NCI-H69 (cell line): ENCODE measurements around the gene H2BK1.

ENCODE experiments used
- DNase-seq: peaks from one replicate; lab custom pipeline; 2025; lab: John Stamatoyannopoulos, UW

The H2BK1 gene

DNA sequence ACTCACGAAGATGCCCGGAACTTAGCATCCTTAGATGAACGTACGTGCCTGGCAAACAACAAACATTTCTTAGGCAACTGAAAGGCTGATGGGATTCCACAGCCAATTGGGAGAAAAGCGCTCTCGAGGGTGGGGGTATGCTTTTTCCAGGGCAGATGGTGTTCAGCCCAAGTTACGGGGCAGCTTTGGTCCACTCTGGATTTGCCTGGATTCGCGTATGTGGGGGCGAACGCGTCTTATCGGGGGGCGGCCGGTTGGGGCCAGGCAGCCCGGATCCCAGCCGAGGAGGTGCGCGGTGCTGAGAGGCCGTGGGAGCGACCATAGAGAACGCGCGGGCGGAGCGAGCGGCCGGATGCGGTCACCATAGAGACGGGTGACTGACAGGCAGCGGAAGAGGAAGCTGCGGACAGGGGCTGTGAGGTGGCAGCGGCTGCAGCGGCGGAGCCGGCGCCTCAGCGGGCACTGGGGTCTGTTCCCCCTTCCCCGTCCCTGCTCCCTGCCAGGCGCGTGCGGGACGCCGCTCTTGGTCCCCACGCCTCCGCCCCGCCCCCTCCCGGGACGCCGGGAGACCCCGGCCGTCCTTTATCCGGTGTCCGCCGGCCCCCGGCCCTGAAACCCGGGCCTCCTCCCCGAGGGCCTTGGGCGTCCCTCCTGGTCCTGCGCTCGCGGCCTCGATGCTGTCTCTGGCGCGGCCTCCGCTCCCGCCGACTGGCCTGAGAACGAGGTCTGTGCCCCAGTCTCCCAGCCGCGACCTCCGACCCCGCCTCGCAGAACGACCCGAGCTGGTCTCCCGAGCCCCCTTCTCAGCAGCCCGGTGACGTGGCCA, 22.0 kb upstream of the H2BK1 start, which contains the start of gene CHPF2:
Gene CHPF2 (plus strand): TSS at position 393 of the 826 bp plus-strand sequence. CDS start 1,529 bp downstream, outside the sequence.
- peak; percentile 93 for DNase-seq

DNA sequence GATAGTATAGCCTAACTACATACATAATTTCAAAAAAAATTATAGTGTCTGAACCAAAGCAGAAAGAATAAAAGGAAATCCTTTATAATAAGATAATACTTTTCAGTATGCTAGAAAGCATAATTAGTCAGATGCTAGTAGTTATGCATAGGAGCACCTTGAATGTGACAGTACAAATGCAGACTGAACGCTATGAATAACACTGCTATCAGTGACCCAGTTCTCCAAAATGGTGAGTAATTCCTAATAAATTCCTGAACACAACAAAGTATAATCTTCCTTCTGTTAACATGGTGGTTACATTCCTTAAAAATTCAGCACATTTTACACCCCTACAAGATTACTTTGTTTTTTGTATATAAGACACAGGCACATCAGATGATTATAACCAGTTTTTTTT, 20.8 kb upstream of the H2BK1 start:
- DNase-seq, result no peak

DNA sequence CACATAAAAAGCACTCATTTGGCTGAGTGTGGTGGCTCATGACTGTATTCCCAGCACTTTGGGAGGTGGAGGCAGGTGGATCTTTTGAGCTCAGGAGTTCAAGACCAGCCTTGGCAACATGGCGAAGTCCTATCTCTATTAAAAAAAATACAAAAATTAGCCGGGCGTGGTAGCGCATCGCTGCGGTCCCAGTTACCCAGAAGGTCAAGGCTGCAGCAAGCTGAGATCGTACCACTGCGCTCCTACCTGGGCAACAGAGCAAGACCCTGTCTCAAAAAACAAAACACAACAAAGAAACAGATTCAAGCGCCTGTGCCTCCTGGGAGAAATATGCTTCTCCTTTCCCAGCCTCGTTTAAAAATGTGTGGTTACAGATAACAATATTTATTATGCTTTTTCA, 19.0 kb upstream of the H2BK1 start:
- no peak for DNase-seq

DNA sequence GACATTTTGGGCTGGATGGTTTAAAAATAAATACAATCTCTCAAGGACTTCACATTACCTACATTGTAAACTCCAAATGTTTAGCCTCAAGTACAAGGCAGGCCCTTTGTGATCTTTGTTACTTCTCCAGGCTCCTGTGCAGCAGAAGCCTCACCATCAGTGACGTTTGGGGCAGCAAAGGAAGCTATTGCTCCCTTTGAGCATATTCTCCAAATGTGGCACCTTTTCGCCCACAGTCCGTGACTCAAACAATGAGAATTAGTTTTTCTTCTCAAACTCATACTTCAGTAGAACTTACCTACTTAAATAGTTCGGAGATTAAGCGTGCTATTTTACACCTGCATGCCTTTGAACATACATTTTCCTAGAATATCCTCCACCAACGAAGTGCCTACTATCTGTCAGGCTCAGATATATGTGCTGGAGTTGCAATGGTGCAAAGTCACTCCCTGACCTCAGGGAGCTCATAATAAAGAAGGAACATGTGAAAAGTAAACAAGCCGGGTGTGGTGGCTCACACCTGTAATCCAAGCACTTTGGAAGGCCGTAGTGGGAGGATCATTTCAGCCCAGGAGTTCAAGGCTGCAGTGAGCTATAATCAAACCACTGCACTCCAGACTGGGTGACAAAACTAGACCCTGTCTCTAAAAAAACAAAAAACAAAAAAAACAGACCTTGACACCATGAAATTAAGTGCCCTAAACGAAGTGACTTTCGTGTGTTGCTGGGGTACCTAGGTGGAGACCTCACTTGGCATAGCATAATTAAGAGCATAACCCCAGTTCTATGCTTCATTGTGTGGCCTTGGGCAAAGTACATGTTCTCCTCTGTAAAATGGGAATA, 18.0 kb upstream of the H2BK1 start:
- DNase-seq, result peak; percentile 31

DNA sequence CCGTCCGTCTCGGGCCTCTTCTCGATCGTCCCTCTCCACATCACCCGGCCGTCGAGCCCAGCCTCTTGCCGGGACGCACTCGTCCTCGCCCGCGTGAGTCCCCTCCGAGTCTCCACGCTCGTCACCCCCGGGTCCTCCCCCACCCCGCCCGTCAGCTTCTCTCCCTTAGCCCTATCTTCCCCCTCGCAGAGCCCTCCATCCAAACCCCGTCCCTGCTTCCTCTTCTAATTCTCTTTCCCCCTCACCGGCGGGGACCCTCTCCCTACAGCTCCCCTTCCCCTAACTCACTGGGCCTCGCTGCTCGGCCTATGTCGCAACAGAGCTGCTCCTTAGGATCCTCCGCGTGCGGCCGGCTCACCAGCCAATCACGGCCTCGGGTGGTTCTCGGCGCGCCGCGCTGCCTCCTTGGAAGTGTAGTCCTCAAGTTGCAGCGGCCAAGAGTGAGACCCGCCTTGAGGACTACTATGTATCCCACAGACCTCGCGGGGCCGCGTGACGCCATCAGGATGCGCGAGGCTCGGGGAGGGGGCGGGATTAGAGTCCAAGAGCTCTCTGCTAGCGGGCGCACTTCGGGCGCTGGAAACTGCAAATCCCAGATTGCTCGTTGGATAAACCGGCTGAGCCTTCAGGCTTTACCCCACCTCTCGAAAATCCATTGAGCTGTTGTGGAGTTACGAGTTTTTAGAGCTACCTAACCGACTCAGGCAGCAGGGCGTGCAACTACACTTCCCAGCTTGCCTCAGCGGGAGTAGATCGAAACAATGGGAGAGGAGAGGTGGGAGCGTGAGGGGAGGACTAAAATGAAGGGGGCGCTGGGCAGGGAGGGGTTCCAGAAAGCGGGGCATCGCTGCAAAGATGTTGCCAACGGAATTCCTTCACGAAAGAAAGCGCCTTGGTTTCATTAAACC, 16.8 kb upstream of the H2BK1 start, which contains the start of gene ABCF2:
Gene ABCF2 (minus strand): TSS at position 331 of the 908 bp plus-strand sequence. CDS start 747 bp downstream, outside the sequence.
- peak; percentile 99 for DNase-seq

DNA sequence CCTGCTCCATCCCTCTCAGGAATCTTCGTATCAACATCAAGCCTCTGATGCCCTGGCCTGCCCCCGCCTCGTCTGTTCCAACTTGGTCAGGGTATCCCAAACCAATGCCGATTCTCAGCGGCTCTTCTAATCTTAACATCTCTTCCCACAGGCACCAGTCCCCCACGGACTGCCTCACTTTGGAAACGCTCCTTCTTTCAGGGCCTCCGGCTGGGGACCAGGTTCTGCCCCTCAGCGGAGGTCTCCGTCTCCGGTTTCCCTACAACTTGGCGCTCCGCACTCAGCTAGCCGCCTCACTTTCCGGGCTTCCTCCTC, 16.2 kb upstream of the H2BK1 start:
- no peak for DNase-seq

DNA sequence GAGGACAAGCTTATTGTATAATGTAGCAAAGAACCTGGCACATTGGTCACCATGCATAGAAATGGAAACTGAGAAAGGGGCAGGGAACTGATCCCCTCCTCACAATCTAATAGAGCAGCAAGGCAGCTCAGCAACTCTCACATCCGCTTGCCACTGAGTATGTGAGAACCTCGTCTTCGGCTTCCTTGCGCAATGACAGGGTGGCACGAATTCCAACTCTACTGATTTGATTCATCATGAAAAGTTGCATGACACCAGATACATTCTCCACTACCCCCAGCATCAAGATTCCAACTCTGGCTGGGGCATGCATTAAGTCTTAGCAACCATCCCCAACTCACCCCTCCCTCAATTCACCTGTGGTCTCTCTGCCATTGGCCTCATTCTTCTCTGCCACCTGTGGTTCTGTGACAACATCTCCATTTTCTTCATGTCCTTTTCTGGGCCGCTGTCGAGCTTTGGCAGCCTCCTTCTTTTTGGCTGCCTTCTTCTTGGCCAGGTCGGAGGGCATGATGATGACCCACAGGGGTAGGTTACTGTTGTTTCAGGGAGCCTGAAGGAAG, 15.7 kb upstream of the H2BK1 start:
- no peak for DNase-seq

DNA sequence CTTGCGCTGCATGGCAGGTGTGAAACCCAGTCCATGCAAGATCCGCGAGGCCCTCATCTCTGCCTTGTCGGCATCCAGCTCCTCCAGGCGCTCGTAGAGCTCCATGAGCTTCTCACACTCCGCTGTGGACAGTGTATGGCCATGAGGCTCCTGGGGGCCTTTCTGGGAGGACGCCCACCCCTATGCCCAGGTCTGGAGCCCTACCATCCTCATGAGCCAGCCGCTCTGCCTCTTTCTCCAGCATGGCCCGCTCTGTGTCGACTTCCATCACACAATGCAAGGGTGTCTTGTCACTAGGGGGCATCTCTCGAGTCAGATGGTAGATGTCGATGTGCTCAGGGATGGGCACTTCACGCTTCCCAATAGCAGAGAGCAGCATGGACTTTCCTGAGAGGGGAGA, 13.4 kb upstream of the H2BK1 start:
- no peak for DNase-seq

DNA sequence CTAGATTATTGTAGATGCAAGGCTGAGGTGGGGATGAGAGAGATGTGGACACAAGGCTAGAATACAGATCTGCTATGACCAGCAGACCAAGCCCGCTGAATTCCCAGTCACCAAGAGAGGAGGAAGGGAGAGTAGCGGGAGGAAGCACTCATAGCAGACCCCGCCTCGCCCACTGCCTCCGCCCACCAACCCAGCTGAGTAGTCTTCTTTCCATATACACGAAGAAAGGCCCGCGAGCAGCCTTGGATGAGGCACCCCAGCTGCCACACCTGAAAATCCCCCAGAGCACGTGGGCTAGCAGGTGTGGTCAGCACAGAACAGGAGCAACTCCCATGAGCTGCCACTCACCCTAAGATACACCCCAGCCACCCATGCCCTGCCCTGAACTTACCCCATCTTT, 7.9 kb upstream of the H2BK1 start:
- DNase-seq, result no peak

DNA sequence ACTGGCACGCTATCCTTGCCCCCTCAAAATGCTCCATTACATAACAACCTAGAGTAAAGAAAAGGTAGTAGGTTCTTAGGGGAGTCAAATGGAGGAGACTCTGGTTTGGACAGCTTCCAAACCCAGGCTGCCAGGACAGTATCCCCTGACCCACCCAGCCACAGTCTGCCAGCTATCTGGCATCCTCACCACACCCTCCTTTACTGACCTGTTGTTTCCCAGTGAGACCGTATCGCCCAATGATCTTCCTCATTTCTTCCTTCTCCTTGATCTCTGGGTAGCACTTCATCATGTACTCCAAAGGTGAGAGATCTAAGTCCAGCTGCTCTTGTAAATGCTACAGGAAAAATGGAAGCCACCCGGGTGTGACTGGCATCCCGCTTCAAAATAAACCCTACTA, 5.1 kb upstream of the H2BK1 start:
- no peak for DNase-seq

DNA sequence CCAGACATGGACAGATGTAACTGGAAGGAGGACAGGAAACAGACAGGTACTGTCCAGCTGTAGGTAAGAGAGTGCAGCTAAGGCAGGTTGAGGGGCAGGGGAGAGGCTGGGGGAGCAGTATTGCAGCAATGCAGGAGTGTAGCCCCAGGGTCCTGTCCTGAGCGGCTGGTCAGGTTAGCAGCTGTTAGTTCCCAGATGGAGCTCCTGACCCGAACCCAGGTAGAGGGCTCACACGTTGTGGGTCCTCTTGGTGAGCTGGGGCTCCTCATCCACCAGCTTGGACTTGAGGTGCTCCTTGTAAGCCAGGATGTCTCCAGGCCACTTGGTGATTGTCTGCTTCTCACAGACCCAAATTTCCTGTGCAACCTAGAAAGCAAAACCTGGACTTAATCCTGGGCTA, 3.5 kb upstream of the H2BK1 start:
- DNase-seq, result no peak

DNA sequence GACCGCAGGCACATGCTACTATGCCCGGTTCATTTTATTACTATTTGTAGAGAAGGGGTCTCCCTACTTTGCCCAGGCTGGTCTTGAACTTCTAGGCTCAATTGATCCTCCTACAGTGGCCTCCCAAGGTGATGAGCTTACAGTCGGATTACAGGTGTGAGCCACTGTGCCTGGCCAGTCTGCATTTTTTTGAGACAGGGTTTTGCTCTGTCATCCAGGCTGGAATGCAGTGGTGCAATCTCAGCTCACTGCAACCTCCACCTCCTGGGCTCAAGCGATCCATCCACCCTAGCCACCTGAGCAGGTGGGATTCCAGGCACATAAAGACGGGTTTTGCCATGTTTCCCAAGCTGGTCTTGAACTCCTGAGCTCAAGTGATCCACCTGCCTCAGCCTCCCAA, 2.3 kb upstream of the H2BK1 start:
- no peak for DNase-seq

DNA sequence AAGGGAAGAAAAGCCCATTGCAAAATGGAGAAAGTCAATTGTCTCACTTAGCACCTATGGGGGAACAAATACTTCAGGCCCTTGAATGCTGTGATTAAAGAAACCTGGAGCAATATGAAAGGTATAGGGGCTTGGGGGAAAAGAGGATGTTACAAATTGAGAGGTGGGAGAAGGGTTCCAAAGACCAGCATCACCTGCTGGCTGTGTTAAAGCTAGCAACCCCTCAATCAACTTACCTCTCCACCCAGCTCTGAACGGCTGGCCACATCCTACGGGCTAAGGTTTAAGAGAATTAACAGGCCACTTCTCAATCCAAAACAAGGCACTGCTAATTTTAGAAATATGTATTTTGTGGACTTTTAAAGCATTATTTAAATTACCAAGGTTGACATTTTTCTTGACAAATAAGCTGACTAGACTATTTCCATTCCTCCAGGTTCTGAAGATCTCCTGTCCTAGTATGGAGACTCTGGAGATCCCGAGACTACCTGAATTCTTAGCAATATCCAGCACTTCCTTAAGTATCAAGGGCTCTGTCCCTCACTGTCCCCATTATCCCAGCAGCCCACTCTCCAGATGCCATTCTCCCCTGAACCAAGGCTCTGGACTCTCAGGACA, 976 bp upstream of the H2BK1 start:
- no peak for DNase-seq

DNA sequence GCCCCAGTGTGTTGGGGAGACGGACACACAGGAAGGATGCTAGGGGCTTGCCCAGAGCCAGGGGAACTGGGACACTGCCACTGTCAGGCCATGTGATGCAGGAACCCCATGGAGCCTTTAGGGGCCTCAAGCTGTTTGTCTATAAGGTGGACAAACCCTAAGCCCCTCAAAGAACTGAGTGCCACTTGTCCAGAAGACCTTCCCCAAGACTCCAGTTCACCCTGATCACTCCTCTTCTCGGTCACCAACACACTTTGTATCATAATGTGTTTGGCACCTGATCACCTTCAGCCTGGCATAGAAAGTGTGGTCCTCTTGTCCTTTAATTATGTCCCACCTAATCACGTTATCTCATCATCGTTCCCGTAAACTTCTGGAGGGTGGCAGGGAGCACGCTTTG, 700 bp downstream of the H2BK1 start:
- no peak for DNase-seq

DNA sequence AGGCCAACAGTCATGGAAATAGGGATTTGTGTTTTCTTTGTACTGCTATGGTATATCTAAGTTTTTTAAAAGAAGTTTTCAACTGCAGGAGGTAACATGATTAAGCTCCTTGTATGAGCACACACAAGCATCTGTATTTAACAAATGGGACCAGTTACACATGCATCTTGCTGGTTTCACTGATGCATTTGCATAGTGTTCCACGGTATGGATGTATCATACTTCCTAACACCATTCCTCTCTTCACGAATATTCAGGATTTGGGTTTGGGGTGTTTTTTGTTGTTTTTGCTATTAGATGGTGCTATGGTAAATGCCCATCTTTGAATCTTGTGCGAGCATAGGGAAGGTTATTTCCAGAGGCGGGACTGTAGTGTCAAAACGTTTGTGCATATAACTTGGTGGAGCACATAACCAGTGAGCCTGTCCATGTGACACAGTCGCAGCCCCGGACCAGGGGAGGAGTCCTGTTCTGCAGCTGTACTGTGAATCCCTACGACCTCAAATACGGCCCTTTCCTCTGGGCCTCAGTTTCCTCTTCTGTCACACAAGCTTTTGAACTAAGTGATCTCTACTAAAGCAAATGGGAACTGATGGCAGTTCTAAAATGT, 1.9 kb downstream of the H2BK1 start:
- DNase-seq, result no peak

DNA sequence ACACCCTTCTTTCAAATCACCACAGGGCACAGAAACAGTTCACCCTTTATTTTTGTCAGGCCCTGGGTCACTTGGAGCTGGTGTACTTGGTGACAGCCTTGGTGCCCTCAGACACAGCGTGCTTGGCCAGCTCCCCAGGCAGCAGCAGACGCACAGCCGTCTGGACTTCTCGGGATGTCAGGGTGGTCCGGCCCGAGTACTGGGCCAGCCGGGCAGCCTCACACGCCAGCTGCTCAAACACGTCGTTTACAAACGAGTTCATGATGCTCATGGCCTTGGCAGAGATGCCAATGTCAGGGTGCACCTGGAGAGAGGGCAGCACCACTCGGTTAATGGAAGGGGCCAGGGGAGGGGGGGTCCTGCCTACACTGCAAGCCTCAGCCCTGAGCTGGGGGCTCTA, 2.5 kb downstream of the H2BK1 start:
- DNase-seq, result no peak

DNA sequence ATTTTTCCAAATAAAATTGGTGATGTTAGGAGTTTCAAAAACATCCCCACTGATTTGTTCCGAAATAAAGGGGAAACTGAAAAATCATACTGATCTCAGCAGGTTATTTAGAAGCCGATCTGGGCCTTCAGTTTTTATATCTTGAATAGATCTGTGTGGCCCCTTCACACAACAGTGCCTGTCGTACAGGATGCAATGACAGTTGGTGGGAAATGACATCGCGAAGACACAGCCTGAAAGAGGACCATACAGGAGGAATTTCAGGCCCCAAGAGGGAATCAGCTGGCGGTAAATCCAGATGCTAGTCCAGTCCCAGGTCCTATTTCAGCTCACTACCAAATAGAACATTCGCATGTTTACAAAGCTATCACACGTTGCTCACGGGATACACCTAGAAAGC, 3.0 kb downstream of the H2BK1 start:
- DNase-seq, result no peak

DNA sequence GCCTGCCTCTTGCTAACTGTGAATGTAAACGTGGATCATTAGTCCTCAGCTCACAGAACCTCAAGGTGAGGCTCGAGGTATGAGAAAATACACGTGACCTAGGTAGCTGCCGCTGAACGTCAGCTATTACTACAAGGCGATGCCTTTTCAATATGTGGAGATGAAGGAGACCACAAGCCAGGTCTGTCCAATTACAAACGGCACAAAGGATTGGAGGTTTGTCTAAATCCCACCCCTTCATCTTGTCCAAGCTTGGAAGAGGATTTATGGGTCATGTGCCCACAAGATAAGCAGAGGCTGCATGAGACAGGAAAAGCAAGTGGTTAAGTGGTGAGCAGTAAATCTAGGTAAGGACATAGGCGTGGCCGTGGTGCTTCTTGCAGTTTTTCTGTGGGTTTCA, 3.4 kb downstream of the H2BK1 start:
- DNase-seq, result no peak

DNA sequence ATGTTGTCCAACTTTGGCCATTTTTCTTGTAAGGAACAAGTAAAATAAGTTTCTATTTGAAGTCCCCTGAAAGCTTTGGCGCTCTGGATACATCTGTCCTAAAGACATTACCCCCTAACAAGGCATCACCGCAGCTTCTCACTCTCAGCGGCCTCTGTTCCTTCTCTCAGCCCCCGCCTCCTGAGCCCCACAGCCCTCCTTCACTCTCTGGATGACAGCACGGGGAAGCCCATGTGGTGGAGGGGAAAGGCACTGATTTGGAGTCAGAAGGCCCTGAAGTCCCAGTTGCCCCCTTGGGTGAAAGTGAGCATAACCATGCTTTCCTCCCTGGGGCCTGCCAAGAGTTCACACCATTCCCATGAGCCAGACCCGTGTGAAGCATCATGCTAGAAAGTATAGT, 4.6 kb downstream of the H2BK1 start:
- no peak for DNase-seq

DNA sequence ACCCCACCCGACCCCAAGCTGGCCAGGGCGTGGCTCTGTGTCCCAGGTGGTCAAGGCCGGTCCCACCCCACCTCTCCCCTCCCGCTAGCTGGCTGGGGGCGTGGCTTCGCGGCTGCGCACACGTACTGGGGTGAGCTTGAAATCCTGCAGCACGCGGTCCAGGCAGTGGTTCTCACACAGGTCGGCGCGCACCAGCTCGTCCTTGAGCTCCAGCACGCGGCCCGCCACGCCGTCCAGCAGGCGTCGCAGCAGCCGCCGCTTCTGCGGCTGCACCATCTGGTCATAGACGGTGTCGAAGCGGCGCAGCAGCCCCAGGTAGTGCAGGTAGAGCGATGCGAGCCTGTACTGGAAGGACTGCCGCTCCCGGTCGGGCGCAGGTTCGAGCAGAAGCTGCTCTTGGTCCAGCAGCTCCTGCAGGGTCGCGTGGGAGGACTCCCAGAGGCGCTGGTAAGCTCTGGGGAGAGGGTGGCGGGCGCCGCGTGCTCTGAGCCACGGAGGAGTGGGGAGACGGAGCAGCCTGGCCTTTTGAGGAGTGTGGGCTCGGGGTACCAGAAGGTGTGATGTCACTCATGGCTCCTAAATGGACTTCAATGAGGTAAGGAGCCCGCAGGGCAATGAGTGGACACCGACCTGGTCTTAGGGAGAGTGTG, 5.8 kb downstream of the H2BK1 start:
- DNase-seq, result peak; percentile 70
